Stomach (tissue), 4 donors: ENCODE measurements around the gene MOB3B.

Experiments used
- POLR2AphosphoS5 ChIP-seq, 3 donors: sonication (generic); formaldehyde crosslinking; IDR thresholded peaks; one replicate each; pipeline ENCODE4 v1.6.1; 2016; ENCODE audit warnings: antibody characterized with exemption in 3 of 3
- TF ChIP-seq, protein P1 (sequence below), 7 experiments: fragments of 450-650 bp in 4 of 7; fragments of 200-600 bp in 3 of 7; sonication (generic) in 3 of 7; IDR thresholded peaks; one replicate each; pipeline ENCODE4 v1.5.1; 2016 to 2019; ENCODE audit warnings: antibody characterized with exemption in 7 of 7, control low read depth in 2 of 7, mild to moderate bottlenecking in 1 of 7

DNA sequence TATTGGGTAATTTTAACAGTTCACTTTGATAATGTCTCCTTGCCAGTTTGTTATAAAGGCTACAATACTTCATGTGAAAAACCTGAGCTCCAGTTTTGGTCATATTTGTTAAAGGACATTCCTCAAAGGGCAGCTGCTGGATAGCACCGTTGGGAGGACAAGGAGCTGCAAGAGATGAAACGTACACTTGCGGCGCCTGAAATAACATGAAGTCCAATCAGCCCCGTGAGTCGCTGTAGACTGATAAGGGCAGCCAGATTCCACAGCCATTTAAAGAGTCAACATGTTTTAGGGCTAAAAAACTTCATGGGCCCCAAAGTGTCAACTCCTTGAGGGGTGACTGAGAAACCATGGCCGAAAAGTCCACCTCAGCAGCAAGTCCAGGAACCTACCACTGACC, 91.1 kb downstream of the MOB3B start:
- TF ChIP-seq POLR2AphosphoS5 (IDR thresholded peaks at IDR 0.05) = no peak
- TF ChIP-seq, protein P1, sequence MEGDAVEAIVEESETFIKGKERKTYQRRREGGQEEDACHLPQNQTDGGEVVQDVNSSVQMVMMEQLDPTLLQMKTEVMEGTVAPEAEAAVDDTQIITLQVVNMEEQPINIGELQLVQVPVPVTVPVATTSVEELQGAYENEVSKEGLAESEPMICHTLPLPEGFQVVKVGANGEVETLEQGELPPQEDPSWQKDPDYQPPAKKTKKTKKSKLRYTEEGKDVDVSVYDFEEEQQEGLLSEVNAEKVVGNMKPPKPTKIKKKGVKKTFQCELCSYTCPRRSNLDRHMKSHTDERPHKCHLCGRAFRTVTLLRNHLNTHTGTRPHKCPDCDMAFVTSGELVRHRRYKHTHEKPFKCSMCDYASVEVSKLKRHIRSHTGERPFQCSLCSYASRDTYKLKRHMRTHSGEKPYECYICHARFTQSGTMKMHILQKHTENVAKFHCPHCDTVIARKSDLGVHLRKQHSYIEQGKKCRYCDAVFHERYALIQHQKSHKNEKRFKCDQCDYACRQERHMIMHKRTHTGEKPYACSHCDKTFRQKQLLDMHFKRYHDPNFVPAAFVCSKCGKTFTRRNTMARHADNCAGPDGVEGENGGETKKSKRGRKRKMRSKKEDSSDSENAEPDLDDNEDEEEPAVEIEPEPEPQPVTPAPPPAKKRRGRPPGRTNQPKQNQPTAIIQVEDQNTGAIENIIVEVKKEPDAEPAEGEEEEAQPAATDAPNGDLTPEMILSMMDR (IDR thresholded peaks at IDR 0.05) = no peak
